ENCODE data around the gene KTN1. TPM values are rescaled to one million over a fixed set of nuclear protein-coding genes. Genes with fewer than 3 reads are reported as not detected.

The KTN1 gene, protein sequence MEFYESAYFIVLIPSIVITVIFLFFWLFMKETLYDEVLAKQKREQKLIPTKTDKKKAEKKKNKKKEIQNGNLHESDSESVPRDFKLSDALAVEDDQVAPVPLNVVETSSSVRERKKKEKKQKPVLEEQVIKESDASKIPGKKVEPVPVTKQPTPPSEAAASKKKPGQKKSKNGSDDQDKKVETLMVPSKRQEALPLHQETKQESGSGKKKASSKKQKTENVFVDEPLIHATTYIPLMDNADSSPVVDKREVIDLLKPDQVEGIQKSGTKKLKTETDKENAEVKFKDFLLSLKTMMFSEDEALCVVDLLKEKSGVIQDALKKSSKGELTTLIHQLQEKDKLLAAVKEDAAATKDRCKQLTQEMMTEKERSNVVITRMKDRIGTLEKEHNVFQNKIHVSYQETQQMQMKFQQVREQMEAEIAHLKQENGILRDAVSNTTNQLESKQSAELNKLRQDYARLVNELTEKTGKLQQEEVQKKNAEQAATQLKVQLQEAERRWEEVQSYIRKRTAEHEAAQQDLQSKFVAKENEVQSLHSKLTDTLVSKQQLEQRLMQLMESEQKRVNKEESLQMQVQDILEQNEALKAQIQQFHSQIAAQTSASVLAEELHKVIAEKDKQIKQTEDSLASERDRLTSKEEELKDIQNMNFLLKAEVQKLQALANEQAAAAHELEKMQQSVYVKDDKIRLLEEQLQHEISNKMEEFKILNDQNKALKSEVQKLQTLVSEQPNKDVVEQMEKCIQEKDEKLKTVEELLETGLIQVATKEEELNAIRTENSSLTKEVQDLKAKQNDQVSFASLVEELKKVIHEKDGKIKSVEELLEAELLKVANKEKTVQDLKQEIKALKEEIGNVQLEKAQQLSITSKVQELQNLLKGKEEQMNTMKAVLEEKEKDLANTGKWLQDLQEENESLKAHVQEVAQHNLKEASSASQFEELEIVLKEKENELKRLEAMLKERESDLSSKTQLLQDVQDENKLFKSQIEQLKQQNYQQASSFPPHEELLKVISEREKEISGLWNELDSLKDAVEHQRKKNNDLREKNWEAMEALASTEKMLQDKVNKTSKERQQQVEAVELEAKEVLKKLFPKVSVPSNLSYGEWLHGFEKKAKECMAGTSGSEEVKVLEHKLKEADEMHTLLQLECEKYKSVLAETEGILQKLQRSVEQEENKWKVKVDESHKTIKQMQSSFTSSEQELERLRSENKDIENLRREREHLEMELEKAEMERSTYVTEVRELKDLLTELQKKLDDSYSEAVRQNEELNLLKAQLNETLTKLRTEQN (N-terminal part only)
- total RNA-seq: 10 to 100 TPM; 91.0 to 93.7 TPM

DNA sequence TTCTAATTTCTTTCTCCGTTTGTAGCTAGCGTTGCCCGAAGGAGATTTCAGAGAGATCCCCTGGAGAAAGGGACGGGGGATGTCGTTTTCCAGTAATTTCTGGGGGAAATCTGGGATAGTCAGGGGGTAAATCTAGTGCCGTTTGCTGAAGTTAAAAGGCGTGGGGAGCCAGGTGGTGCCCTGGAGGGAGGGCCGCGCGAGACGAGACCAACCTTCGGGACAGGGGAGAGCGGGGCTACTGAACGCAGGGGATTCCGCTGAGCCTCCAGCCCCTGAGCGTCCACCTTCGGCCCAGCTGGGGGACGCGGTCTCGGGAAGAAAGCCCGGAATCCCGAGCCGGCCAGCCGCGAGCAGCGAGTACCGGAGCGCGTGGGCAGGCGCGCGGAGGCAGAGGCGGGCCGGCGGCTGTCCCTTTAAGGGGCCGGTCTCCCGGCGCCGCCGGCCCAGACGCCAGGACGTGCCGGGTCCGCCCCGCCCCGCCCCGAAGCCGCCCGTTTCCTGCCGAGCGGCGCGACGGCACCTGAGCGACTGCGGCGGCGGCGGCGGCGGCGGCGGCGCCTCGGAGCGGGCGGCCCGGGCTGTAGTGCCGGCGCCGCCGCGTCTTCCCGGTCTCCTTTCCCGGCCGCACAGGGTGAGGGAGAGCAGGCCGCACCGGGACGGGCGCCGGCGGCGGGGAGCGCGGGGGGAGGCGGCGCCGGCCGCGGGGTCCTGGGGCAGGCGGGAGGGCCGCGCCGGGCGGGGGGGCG lies at the start of gene KTN1:
TSS of gene KTN1 (plus strand) at position 484 of the 746 bp plus-strand sequence. CDS start 31,842 bp downstream, outside the sequence.
- DNase-seq (peak; percentile 88), ATAC-seq (peak; percentile 90)
- no peaks in the 10 kb centered on the region for H3K27me3 Mint-ChIP-seq (ENCODE audit: low read depth)

DNA sequence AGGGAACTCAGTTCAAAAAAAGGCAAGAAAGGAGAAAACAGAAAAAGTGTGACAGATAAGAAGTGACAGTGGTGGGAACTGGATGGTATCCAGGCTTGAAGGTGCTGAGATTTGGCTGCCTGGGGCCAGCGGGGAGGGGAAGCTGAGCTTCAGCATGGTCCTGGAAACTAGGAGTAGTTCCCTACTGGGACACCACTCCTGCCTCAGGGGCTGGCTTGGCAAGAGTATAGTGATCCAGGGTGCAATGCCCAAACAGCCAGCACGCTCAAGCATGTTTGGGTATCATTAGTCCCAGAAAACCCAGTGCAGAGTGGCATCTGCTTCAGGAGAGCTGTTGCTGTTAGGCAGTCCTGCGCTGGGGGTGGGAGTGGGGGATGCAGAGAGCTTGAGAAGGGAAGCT lies 49.5 kb upstream of the KTN1 start:
- Mint-ChIP-seq H3K36me3 (ENCODE audit: low read depth) (no peaks in the 10 kb centered on the region), H3K9me3 (ENCODE audit: insufficient read depth) (no peaks in the 10 kb centered on the region), H3K27ac (no peak overlapping the region), H3K4me3 (no peak overlapping the region), H3K27me3 (ENCODE audit: low read depth) (peaks cover 8% of the 10 kb centered on the region), H3K4me1 (ENCODE audit: low read depth) (no peaks in the 10 kb centered on the region)
- ChIA-PET POLR2A (no interaction called here), CTCF (no interaction called here)
- no peak for ATAC-seq
- no peak for DNase-seq

More for the DNA sequence above, at the start of gene KTN1:
- Mint-ChIP-seq H3K4me1 (ENCODE audit: low read depth) (peaks cover 34% of the 10 kb centered on the region), H3K27ac (peak within 1 kb of the TSS; percentile 89), H3K4me3 (peak within 1 kb of the TSS; percentile 93), H3K9me3 (ENCODE audit: insufficient read depth) (no peaks in the 10 kb centered on the region), H3K36me3 (ENCODE audit: low read depth) (no peaks in the 10 kb centered on the region)
- CTCF ChIA-PET: no interaction called here
- POLR2A ChIA-PET: no interaction called here

DNA sequence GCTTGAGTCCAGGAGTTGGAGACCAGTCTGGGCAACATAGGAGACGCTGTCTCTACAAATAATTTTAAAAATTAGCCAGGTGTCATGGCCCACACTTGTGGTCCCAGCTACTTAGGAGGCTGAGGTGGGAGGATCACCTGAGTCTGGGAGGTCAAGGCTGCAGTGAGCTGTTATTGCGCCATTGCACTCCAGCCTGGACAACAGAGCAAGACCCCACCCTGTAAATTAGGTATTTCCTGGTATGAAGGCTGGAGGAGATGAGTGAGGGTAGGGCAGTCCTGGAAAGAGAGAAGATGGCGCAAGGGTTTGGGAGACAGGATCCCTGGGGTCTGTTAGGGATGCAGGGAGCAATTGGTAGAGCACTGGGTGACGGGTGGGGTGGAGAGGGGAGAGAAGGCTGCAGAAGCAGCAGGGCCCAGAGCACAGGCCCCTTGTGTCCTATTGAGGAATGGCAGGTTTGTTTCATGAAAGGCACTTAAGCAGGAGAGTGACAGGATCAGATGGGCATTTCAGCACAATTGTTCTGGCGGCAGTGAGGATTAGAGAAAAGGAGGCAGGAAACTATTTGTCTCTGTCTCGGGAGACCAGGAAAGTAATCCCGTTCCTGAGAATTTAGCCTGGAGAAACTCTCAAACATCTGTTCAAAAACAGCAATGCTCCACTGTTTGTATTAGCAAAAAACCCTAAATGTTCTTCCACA lies 47.2 kb upstream of the KTN1 start:
- ATAC-seq (no peak), DNase-seq (no peak)
- H3K27ac Mint-ChIP-seq: no peak overlapping the region
- H3K4me1 Mint-ChIP-seq (ENCODE audit: low read depth): no peaks in the 10 kb centered on the region
- ChIA-PET CTCF (no interaction called here), POLR2A (no interaction called here)
- no peak overlapping the region for H3K4me3 Mint-ChIP-seq
- H3K9me3 Mint-ChIP-seq (ENCODE audit: insufficient read depth): no peaks in the 10 kb centered on the region
- H3K27me3 Mint-ChIP-seq (ENCODE audit: low read depth): peaks cover 7% of the 10 kb centered on the region
- no peaks in the 10 kb centered on the region for H3K36me3 Mint-ChIP-seq (ENCODE audit: low read depth)

DNA sequence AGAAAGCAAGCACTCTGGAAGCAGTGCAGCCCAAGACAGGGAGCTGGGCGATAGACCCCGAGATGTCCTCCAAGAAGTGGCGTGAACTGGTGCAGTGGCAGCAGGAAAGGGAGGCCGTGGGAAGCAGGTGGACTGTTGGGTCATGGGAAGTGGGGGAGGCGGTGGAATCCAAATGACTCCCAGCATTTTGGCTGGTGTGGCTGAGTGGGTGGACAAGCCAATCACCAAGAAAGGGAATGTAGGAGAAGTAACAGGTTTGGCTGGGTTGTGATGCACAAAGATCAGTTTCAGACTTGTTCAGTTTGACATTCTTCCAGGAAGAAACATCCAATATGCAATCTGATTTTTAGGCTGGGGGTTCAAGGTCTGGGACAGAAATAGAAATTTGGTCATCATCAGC lies 46.0 kb upstream of the KTN1 start:
- ATAC-seq (no peak), DNase-seq (no peak)
- Mint-ChIP-seq H3K9me3 (ENCODE audit: insufficient read depth) (no peaks in the 10 kb centered on the region), H3K4me1 (ENCODE audit: low read depth) (no peaks in the 10 kb centered on the region), H3K36me3 (ENCODE audit: low read depth) (no peaks in the 10 kb centered on the region), H3K4me3 (no peak overlapping the region), H3K27ac (no peak overlapping the region), H3K27me3 (ENCODE audit: low read depth) (peaks cover 2% of the 10 kb centered on the region)
- ChIA-PET POLR2A (no interaction called here), CTCF (no interaction called here)

DNA sequence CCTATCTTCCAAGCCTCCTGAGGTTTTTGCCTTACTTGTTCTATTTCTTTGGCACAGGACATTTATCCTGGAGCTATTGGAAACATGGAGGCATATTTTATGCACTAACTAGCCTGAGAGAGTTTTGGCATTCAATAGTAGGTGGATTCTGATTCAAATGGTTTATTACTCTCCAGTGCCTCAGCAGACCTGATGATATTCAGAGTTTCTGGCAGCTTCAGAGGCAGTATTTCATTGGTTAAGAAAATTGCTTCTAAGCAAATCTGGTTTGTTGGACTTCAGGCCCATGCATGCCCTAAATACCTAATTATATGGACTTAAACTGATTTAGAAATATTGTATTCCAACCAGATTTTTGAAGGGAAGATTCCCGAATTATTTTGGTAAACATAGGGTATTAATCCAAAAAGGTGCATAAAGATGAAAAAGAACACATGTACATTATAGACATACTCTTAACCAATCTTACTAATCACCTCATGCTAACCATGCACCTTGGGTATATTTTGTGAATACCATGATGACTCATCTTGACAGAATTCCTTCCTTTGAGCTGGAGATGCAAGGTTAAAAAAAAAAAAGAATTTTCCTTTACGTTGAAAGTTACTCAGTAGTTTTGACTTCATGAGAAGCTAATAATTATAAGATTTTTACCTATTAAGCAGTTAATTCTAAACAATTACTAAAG lies 44.3 kb upstream of the KTN1 start:
- CTCF ChIA-PET: no interaction called here
- POLR2A ChIA-PET: no interaction called here
- no peak for ATAC-seq
- Mint-ChIP-seq H3K27ac (no peak overlapping the region), H3K9me3 (ENCODE audit: insufficient read depth) (no peaks in the 10 kb centered on the region), H3K4me3 (no peak overlapping the region), H3K4me1 (ENCODE audit: low read depth) (no peaks in the 10 kb centered on the region), H3K27me3 (ENCODE audit: low read depth) (peaks cover under 1% of the 10 kb centered on the region), H3K36me3 (ENCODE audit: low read depth) (no peaks in the 10 kb centered on the region)
- DNase-seq: no peak

DNA sequence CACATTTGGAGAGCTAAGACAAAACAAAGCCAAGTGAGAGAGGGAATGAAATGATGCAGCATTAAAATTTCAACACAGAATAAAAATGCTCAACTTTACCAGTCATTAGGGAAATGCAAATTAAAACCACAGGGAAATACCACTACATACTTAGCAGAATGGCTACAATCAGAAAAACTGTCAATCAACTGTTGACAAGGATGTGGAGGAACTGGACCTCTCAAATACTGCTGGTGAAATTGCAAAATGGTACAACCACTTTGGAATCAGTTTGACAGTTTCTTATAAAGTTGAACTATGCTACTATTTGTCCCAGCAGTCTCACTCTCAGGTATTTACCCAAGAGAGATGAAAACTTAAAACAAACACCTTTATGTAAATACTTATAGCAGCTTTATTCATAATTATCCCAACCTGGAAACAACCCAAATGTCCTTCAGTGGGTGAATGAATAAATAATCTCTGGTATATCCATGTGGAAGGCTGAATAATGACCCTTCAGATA lies 43.8 kb upstream of the KTN1 start:
- no peak overlapping the region for H3K27ac Mint-ChIP-seq
- H3K4me1 Mint-ChIP-seq (ENCODE audit: low read depth): no peaks in the 10 kb centered on the region
- no peak for DNase-seq
- H3K27me3 Mint-ChIP-seq (ENCODE audit: low read depth): no peaks in the 10 kb centered on the region
- ChIA-PET POLR2A (no interaction called here), CTCF (no interaction called here)
- H3K36me3 Mint-ChIP-seq (ENCODE audit: low read depth): no peaks in the 10 kb centered on the region
- H3K9me3 Mint-ChIP-seq (ENCODE audit: insufficient read depth): no peaks in the 10 kb centered on the region
- ATAC-seq: no peak
- no peak overlapping the region for H3K4me3 Mint-ChIP-seq

DNA sequence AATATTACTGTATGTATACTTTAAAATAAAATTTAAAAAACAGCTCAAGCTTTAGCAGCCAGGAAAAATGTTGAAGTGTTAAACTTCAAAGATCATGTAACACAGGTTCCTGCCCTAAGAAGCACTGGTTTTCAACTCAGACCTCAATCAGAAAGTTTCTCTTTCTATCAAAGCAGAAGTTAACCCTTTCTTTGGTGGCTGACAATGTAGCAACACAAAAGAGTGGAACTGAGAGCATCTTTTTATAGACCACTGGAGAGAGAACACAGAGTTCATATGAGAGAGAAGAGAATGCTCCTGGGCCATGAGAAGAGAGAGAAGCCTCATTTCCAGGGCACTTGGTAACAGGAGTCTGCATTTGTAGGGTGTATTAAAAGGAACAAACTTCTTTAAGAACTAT lies 42.2 kb upstream of the KTN1 start:
- CTCF ChIA-PET: no interaction called here
- POLR2A ChIA-PET: no interaction called here
- H3K4me3 Mint-ChIP-seq: no peak overlapping the region
- H3K36me3 Mint-ChIP-seq (ENCODE audit: low read depth): no peaks in the 10 kb centered on the region
- H3K4me1 Mint-ChIP-seq (ENCODE audit: low read depth): no peaks in the 10 kb centered on the region
- no peaks in the 10 kb centered on the region for H3K9me3 Mint-ChIP-seq (ENCODE audit: insufficient read depth)
- no peak overlapping the region for H3K27ac Mint-ChIP-seq
- no peak for ATAC-seq
- DNase-seq: no peak
- H3K27me3 Mint-ChIP-seq (ENCODE audit: low read depth): no peaks in the 10 kb centered on the region

DNA sequence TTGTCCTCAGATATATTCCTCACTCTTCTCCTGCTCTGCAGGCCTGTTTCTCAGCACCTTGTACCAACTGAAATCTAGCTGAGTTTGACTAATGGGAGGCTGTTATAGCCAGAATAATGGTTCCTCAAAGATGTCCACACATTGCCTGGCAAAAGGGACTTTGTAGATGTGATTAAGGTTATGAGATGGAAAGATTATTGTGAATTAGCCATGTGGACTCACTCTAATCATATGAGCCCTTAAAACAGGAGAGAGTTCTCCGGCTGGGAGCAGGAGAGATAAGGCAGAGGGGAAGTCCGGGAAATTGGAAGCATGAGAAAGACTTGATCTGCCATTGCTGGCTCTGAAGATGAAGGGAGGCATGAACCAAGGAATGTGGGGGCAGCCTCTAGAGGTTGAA lies 40.0 kb upstream of the KTN1 start:
- H3K36me3 Mint-ChIP-seq (ENCODE audit: low read depth): no peaks in the 10 kb centered on the region
- H3K27me3 Mint-ChIP-seq (ENCODE audit: low read depth): no peaks in the 10 kb centered on the region
- H3K9me3 Mint-ChIP-seq (ENCODE audit: insufficient read depth): no peaks in the 10 kb centered on the region
- no peak overlapping the region for H3K27ac Mint-ChIP-seq
- H3K4me3 Mint-ChIP-seq: no peak overlapping the region
- ATAC-seq (no peak), DNase-seq (no peak)
- CTCF ChIA-PET: no interaction called here
- no peaks in the 10 kb centered on the region for H3K4me1 Mint-ChIP-seq (ENCODE audit: low read depth)
- POLR2A ChIA-PET: no interaction called here

DNA sequence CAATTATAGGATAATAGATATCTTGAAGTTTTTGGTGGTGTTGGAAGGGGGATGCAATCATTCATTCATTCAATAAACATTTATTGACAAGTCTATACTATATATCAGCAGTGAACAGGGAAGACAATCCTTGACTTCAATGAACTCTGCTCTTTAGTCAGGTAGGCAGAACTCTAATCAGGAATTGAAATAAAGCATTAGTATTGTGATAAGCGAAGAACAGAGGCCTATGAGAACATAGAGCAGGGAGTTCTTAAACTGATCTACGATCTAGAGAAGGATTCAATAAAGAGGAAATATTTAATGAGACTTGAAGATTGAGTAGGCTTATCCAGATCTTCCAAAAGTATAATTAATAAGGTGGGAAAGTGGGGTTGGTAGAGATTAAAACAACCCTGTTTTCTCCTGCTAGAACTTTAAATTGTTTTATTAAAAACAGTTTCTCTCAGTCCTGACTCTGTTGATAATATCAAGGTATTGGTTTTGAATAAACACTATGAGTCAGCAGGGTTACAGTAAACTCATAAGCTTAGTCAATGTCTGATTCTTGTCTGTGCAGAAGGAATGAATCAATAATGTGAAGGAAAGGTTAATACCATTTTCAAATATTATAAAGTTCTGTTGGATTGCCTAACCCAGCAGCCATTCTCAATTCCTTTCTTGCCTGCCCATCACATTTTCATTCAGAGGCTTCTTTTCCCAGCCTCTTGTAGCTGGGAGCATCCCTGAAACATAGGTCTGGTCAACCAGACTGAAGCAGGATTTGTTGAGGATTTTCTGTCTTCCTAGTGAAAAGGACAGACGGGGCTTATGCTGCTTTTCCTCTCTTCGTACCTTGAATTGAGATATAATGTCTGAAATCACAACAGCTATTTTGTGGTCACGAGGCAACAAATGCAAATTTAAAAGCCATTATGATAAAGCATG lies 38.9 kb upstream of the KTN1 start:
- DNase-seq: no peak
- Mint-ChIP-seq H3K4me1 (ENCODE audit: low read depth) (no peaks in the 10 kb centered on the region), H3K36me3 (ENCODE audit: low read depth) (no peaks in the 10 kb centered on the region), H3K4me3 (no peak overlapping the region), H3K27ac (no peak overlapping the region), H3K9me3 (ENCODE audit: insufficient read depth) (no peaks in the 10 kb centered on the region), H3K27me3 (ENCODE audit: low read depth) (no peaks in the 10 kb centered on the region)
- no peak for ATAC-seq
- ChIA-PET POLR2A (interaction anchor here (0.6 kb wide), 1 partner anchor 506 kb away, joined by 7 read pairs; no protein-coding TSS in a partner anchor), CTCF (no interaction called here)

DNA sequence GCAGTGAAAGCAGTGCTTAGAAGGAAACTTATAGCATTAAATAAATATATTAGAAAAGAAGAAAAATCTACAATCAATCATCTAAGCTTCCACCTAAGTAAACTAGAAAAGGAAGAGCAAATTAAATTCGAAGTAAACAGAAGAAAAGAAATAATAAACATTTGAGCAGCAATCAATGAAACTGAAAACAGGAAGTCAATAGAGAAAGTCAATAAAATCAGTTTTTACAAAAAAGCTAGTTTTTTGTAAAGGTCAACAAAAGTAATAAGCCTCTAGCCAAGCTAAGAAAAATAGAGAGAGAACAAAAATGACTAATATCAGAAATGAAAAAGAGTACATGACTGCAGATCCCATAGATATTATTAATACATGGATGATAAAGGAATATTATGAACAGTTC lies 34.2 kb upstream of the KTN1 start:
- no peak for ATAC-seq
- Mint-ChIP-seq H3K27ac (no peak overlapping the region), H3K9me3 (ENCODE audit: insufficient read depth) (no peaks in the 10 kb centered on the region), H3K36me3 (ENCODE audit: low read depth) (no peaks in the 10 kb centered on the region), H3K4me1 (ENCODE audit: low read depth) (no peaks in the 10 kb centered on the region), H3K27me3 (ENCODE audit: low read depth) (no peaks in the 10 kb centered on the region), H3K4me3 (no peak overlapping the region)
- no peak for DNase-seq
- CTCF ChIA-PET: no interaction called here
- POLR2A ChIA-PET: interaction anchor here (0.7 kb wide), 1 partner anchor 204 kb away, joined by 3 read pairs; no protein-coding TSS in a partner anchor
